22Rv1 (cell line): ENCODE measurements around the gene VWA5A.

Source experiments
- ZFX ChIP-seq: fragments of 450-650 bp; IDR thresholded peaks from 2 replicates; pipeline ENCODE4 v1.6.1; 2017; ENCODE audit warnings: antibody characterized with exemption, borderline replicate concordance
- TF ChIP-seq, protein P1 (sequence below): fragments of 450-650 bp; IDR thresholded peaks from 2 replicates; pipeline ENCODE4 v1.5.1; 2017; ENCODE audit warnings: mild to moderate bottlenecking

DNA sequence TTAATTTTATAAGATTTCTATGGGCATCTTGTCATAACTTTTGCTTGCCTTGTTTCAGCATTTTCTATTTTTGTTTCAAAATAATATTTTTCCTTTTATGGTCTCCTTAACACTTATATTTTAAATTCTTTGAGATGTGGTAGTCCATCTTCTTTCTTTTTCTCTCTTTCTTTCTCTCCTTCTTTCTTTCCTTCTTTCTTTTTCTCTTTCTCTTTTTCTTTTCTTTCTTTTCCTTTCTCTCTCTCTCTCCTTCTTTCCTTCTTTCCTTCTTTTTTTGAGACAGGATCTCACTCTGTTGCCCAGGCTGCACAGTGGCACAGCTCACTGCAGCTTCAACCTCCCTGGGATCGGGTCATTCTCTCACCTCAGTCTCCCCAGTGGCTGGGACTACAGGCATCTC is 38.0 kb upstream of the VWA5A start:
- TF ChIP-seq, protein P1, sequence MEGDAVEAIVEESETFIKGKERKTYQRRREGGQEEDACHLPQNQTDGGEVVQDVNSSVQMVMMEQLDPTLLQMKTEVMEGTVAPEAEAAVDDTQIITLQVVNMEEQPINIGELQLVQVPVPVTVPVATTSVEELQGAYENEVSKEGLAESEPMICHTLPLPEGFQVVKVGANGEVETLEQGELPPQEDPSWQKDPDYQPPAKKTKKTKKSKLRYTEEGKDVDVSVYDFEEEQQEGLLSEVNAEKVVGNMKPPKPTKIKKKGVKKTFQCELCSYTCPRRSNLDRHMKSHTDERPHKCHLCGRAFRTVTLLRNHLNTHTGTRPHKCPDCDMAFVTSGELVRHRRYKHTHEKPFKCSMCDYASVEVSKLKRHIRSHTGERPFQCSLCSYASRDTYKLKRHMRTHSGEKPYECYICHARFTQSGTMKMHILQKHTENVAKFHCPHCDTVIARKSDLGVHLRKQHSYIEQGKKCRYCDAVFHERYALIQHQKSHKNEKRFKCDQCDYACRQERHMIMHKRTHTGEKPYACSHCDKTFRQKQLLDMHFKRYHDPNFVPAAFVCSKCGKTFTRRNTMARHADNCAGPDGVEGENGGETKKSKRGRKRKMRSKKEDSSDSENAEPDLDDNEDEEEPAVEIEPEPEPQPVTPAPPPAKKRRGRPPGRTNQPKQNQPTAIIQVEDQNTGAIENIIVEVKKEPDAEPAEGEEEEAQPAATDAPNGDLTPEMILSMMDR: no peak
- no peak for TF ChIP-seq ZFX
